Thoracic aorta (tissue), 2 donors: Measurements from ENCODE around the gene FAM133A. TPM values are rescaled to one million over a fixed set of nuclear protein-coding genes. Genes with fewer than 3 reads are reported as not detected.

ENCODE experiments used
- ATAC-seq: fragments of 150-250 bp; one replicate; pipeline ENCODE4 v1.8.0; 2017; ENCODE audit warnings: low read depth; ENCODE audit not compliant: insufficient number of reproducible peaks, low FRiP score
- DNase-seq: peaks from one replicate; pipeline ENCODE4 v3.0.0-alpha.2; 2020; ENCODE audit warnings: low spot score
- H3K27ac ChIP-seq, 2 donors: fragments of 200-600 bp; sonication (generic); 1 replicate in 1 of 2; 2 replicates in 1 of 2; pipeline ENCODE4 v1.5.1; 2016; ENCODE audit warnings: mild to moderate bottlenecking in 2 of 2, moderate library complexity in 2 of 2
- H3K27me3 ChIP-seq: fragments of 200-600 bp; sonication (generic); replicated peaks from 2 replicates; pipeline ENCODE4 v1.6.0; 2016; ENCODE audit warnings: mild to moderate bottlenecking; ENCODE audit not compliant: insufficient read depth
- H3K36me3 ChIP-seq: fragments of 200-600 bp; sonication (generic); one replicate; pipeline ENCODE4 v1.5.1; 2016
- H3K4me1 ChIP-seq, 2 donors: fragments of 200-600 bp; sonication (generic); 1 replicate in 1 of 2; 2 replicates in 1 of 2; pipeline versions ENCODE4 v1.5.1 to v1.6.0; 2016; ENCODE audit warnings: low read depth in 2 of 2, mild to moderate bottlenecking in 1 of 2; ENCODE audit not compliant: control insufficient read depth in 1 of 2
- H3K4me3 ChIP-seq: fragments of 200-600 bp; sonication (generic); 2 replicates; pipeline ENCODE4 v1.5.1; 2016; ENCODE audit warnings: mild to moderate bottlenecking
- H3K9me3 ChIP-seq: fragments of 200-600 bp; sonication (generic); 2 replicates; pipeline ENCODE4 v1.5.1; 2016
- CTCF ChIP-seq: fragments of 200-600 bp; sonication (generic); IDR thresholded peaks from one replicate; pipeline ENCODE4 v1.5.1; 2019; ENCODE audit warnings: antibody characterized with exemption
- total RNA-seq, 2 donors: library from RNA; depleted of rRNA; stranded (reverse); fragments of >200 nt; gene quantifications; one replicate each; pipeline versions ENCODE4 v1.1.0 to v1.2.3, GENCODE V29; 2016

The FAM133A gene
- total RNA-seq, result under 1 TPM; 0.27 to 0.35 TPM

GRCh38 chrX:93673869-93674271 is at the start of gene FAM133A:
Gene FAM133A (plus strand): TSS chrX:93674206. CDS start chrX:93709420, 35,214 bp downstream.
- Histone ChIP-seq H3K27ac (peak within 1 kb of the TSS; percentile 82 to 84), H3K4me1 (no peaks in the 10 kb centered on the region), H3K36me3 (no peaks in the 10 kb centered on the region), H3K27me3 (no peaks in the 10 kb centered on the region), H3K9me3 (no peaks in the 10 kb centered on the region), H3K4me3 (peak within 1 kb of the TSS; percentile 80)
- peak; percentile 5 for DNase-seq
- ATAC-seq, result peak; percentile 25
- TF ChIP-seq CTCF, result no peak

GRCh38 chrX:93637591-93637990 is 36.4 kb upstream of the FAM133A start:
- Histone ChIP-seq H3K4me1 (no peaks in the 10 kb centered on the region), H3K27ac (no peak overlapping the region), H3K9me3 (no peaks in the 10 kb centered on the region), H3K27me3 (no peaks in the 10 kb centered on the region), H3K36me3 (no peaks in the 10 kb centered on the region), H3K4me3 (no peak overlapping the region)
- no peak for DNase-seq
- no peak for TF ChIP-seq CTCF
- ATAC-seq, result no peak

GRCh38 chrX:93649381-93649780 is 24.6 kb upstream of the FAM133A start:
- Histone ChIP-seq H3K36me3 (no peaks in the 10 kb centered on the region), H3K27ac (no peak overlapping the region), H3K4me3 (no peak overlapping the region), H3K4me1 (no peaks in the 10 kb centered on the region), H3K27me3 (no peaks in the 10 kb centered on the region), H3K9me3 (no peaks in the 10 kb centered on the region)
- ATAC-seq (no peak), DNase-seq (no peak)
- no peak for TF ChIP-seq CTCF

GRCh38 chrX:93660575-93660974 is 13.4 kb upstream of the FAM133A start:
- no peak overlapping the region for H3K27ac ChIP-seq
- H3K4me1 ChIP-seq, result no peaks in the 10 kb centered on the region
- TF ChIP-seq CTCF, result no peak
- H3K36me3 ChIP-seq, result no peaks in the 10 kb centered on the region
- DNase-seq (no peak), ATAC-seq (no peak)
- no peaks in the 10 kb centered on the region for H3K9me3 ChIP-seq
- no peak overlapping the region for H3K4me3 ChIP-seq
- no peaks in the 10 kb centered on the region for H3K27me3 ChIP-seq

GRCh38 chrX:93673056-93673868 is 744 bp upstream of the FAM133A start, which contains the start of gene NAP1L3:
Gene NAP1L3 (minus strand): TSS chrX:93673578. CDS start chrX:93673304, 274 bp downstream.
- peak; percentile 92 for ATAC-seq
- H3K27me3 ChIP-seq, result no peaks in the 10 kb centered on the region

More at GRCh38 chrX:93673056-93673868, 744 bp upstream of the FAM133A start, which contains the start of gene NAP1L3:
- Histone ChIP-seq H3K4me3 (peak within 1 kb of the TSS; percentile 80), H3K9me3 (no peaks in the 10 kb centered on the region), H3K4me1 (no peaks in the 10 kb centered on the region), H3K36me3 (no peaks in the 10 kb centered on the region), H3K27ac (peak within 1 kb of the TSS; percentile 82 to 84)
- no peak for TF ChIP-seq CTCF
- DNase-seq, result peak; percentile 3
